HepG2 (cell line): ENCODE measurements around the gene TBC1D24. TPM values are rescaled to one million over a fixed set of nuclear protein-coding genes. Genes with fewer than 3 reads are reported as not detected.

Experiments
- ZNF609 ChIP-seq: sonication (generic); formaldehyde crosslinking; IDR thresholded peaks from 2 replicates; pipeline ENCODE4 v1.4.0; 2020; ENCODE audit warnings: mild to moderate bottlenecking, missing genetic modification reagents, borderline replicate concordance
- polyA plus RNA-seq, 8 experiments: library from polyadenylated mRNA; depleted of rRNA in 3 of 8; stranded (reverse) in 7 of 8; unstranded in 1 of 8; fragments of >200 nt; fragmentation: Illumina TruSeq in 4 of 8; extraction: Trizol in 4 of 8; gene quantifications; 2 replicates each; pipeline versions ENCODE4 v1.2.1 to v1.2.3, GENCODE V29; 2011 to 2016; ENCODE audit warnings: low read depth in 4 of 8, missing spikeins in 1 of 8, mixed read lengths in 1 of 8; ENCODE audit not compliant: insufficient read depth in 1 of 8
- total RNA-seq, 5 experiments: library from RNA; depleted of rRNA; stranded (reverse); fragments of >200 nt; fragmentation: Illumina TruSeq; extraction: Trizol; gene quantifications; 2 replicates each; pipeline ENCODE4 v1.2.3, GENCODE V29; 2016; ENCODE audit warnings: low read depth in 1 of 5
- TF ChIP-seq, protein P1 (sequence below): sonication (generic); formaldehyde crosslinking; IDR thresholded peaks from 2 replicates; pipeline ENCODE4 v1.5.1; 2020; ENCODE audit warnings: mild to moderate bottlenecking, missing genetic modification reagents, moderate library complexity

Gene TBC1D24
- total and polyA plus RNA-seq, 2 of the 13 experiments (the other 11 are each of a cell fraction or from before 2014, with no cell fraction given): 7.7 to 13.7 TPM

DNA sequence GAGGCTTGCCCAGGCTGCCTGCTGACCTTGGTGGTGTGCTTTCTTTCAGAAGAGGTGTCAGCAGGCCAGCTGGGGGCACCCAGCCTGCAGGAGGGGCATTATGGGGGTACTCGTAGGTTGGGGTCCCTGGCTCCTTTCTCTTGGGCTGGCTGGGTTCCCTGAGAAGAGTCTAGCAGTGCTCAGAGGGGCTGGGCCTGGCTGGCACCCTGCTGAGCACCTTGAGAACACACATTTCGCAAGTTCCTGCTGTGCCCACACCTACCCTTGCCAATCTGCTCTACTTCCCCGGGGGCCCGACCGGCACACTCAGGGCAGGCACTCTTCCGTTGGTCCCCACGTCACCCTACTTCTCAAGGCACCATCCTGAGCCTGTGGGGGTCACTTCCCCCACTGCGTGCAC, 51.2 kb downstream of the TBC1D24 start (continued):
- TF ChIP-seq ZNF609 (CRISPR knock-in tag): no peak
- TF ChIP-seq, protein P1, sequence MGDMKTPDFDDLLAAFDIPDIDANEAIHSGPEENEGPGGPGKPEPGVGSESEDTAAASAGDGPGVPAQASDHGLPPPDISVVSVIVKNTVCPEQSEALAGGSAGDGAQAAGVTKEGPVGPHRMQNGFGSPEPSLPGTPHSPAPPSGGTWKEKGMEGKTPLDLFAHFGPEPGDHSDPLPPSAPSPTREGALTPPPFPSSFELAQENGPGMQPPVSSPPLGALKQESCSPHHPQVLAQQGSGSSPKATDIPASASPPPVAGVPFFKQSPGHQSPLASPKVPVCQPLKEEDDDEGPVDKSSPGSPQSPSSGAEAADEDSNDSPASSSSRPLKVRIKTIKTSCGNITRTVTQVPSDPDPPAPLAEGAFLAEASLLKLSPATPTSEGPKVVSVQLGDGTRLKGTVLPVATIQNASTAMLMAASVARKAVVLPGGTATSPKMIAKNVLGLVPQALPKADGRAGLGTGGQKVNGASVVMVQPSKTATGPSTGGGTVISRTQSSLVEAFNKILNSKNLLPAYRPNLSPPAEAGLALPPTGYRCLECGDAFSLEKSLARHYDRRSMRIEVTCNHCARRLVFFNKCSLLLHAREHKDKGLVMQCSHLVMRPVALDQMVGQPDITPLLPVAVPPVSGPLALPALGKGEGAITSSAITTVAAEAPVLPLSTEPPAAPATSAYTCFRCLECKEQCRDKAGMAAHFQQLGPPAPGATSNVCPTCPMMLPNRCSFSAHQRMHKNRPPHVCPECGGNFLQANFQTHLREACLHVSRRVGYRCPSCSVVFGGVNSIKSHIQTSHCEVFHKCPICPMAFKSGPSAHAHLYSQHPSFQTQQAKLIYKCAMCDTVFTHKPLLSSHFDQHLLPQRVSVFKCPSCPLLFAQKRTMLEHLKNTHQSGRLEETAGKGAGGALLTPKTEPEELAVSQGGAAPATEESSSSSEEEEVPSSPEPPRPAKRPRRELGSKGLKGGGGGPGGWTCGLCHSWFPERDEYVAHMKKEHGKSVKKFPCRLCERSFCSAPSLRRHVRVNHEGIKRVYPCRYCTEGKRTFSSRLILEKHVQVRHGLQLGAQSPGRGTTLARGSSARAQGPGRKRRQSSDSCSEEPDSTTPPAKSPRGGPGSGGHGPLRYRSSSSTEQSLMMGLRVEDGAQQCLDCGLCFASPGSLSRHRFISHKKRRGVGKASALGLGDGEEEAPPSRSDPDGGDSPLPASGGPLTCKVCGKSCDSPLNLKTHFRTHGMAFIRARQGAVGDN (CRISPR knock-in tag): peak; percentile 49; the same call in 1 of the 2 replicates
